ENCODE data around the gene IRS1.

Gene IRS1

GRCh38 chr2:226684563-226684959 lies 115.1 kb downstream of the IRS1 start:
- intact Hi-C loops (cut with DNase I; ENCODE audit: low total_unique reads), result no loop called here
- Histone ChIP-seq H3K4me1 (no peaks in the 10 kb centered on the region), H3K9me3 (peaks cover 0 to 3% (median 0%) of the 10 kb centered on the region in 3 donors), H3K27ac (no peak overlapping the region), H3K27me3 (no peaks in the 10 kb centered on the region), H3K36me3 (no peaks in the 10 kb centered on the region), H3K4me3 (no peak overlapping the region)
- TF ChIP-seq, protein P1, sequence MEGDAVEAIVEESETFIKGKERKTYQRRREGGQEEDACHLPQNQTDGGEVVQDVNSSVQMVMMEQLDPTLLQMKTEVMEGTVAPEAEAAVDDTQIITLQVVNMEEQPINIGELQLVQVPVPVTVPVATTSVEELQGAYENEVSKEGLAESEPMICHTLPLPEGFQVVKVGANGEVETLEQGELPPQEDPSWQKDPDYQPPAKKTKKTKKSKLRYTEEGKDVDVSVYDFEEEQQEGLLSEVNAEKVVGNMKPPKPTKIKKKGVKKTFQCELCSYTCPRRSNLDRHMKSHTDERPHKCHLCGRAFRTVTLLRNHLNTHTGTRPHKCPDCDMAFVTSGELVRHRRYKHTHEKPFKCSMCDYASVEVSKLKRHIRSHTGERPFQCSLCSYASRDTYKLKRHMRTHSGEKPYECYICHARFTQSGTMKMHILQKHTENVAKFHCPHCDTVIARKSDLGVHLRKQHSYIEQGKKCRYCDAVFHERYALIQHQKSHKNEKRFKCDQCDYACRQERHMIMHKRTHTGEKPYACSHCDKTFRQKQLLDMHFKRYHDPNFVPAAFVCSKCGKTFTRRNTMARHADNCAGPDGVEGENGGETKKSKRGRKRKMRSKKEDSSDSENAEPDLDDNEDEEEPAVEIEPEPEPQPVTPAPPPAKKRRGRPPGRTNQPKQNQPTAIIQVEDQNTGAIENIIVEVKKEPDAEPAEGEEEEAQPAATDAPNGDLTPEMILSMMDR (IDR thresholded peaks at IDR 0.05), result no peak
- no peak for DNase-seq

GRCh38 chr2:226683944-226684562 lies 115.6 kb downstream of the IRS1 start:
- DNase-seq, result no peak
- no peaks in the 10 kb centered on the region for H3K36me3 ChIP-seq
- intact Hi-C loops (cut with DNase I; ENCODE audit: low total_unique reads), result no loop called here
- no peaks in the 10 kb centered on the region for H3K27me3 ChIP-seq
- H3K27ac ChIP-seq, result no peak overlapping the region
- H3K9me3 ChIP-seq, result peaks cover 0 to 3% (median 0%) of the 10 kb centered on the region in 3 donors
- TF ChIP-seq, protein P1 (IDR thresholded peaks at IDR 0.05), result no peak
- H3K4me1 ChIP-seq, result no peaks in the 10 kb centered on the region
- no peak overlapping the region for H3K4me3 ChIP-seq

- Histone ChIP-seq H3K4me1 (no peaks in the 10 kb centered on the region), H3K36me3 (no peaks in the 10 kb centered on the region), H3K27me3 (no peaks in the 10 kb centered on the region), H3K27ac (no peak overlapping the region), H3K4me3 (no peak overlapping the region), H3K9me3 (no peaks in the 10 kb centered on the region)
- intact Hi-C loops (cut with DNase I; ENCODE audit: low total_unique reads), result no loop called here
- no peak for DNase-seq
- TF ChIP-seq, protein P1 (IDR thresholded peaks at IDR 0.05), result no peak
These were observed 116.4 kb downstream of the IRS1 start for GRCh38 chr2:226683196-226683595.

All from tibial artery (tissue), 4 donors.